SIG-M5 (cell line): ENCODE results near the gene TTLL11.

ENCODE experiments used
- DNase-seq: peaks from one replicate; lab custom pipeline; 2025; lab: John Stamatoyannopoulos, UW

TTLL11 gene

GRCh38 chr9:121974421-121974820 is 118.7 kb downstream of the TTLL11 start:
- no peak for DNase-seq

- no peak for DNase-seq
Measured at GRCh38 chr9:121972501-121972981, 120.6 kb downstream of the TTLL11 start.

GRCh38 chr9:121968056-121968455 is 125.1 kb downstream of the TTLL11 start:
- no peak for DNase-seq

GRCh38 chr9:121966706-121967105 is 126.4 kb downstream of the TTLL11 start:
- no peak for DNase-seq

GRCh38 chr9:121963528-121963995 is 129.5 kb downstream of the TTLL11 start:
- DNase-seq, result no peak

- DNase-seq, result no peak
Measured at GRCh38 chr9:121962421-121962820, 130.7 kb downstream of the TTLL11 start.

GRCh38 chr9:121960665-121961064 is 132.4 kb downstream of the TTLL11 start:
- DNase-seq, result no peak

GRCh38 chr9:121958530-121958929 is 134.6 kb downstream of the TTLL11 start:
- DNase-seq, result no peak

- no peak for DNase-seq
Measured at GRCh38 chr9:121956808-121957207, 136.3 kb downstream of the TTLL11 start.

GRCh38 chr9:121955649-121956048 is 137.5 kb downstream of the TTLL11 start:
- no peak for DNase-seq

GRCh38 chr9:121954477-121955140 is 138.5 kb downstream of the TTLL11 start:
- DNase-seq, result no peak

- no peak for DNase-seq
Measured at GRCh38 chr9:121952611-121953010, 140.5 kb downstream of the TTLL11 start.

GRCh38 chr9:121950866-121951265 is 142.2 kb downstream of the TTLL11 start:
- DNase-seq, result no peak

- no peak for DNase-seq
Measured at GRCh38 chr9:121950441-121950840, 142.7 kb downstream of the TTLL11 start.

GRCh38 chr9:121949766-121950165 is 143.3 kb downstream of the TTLL11 start:
- DNase-seq, result no peak

- no peak for DNase-seq
Measured at GRCh38 chr9:121949364-121949763, 143.7 kb downstream of the TTLL11 start.

- no peak for DNase-seq
Measured at GRCh38 chr9:121947775-121948174, 145.3 kb downstream of the TTLL11 start.

- DNase-seq, result no peak
Measured at GRCh38 chr9:121946465-121946864, 146.6 kb downstream of the TTLL11 start.

- no peak for DNase-seq
Measured at GRCh38 chr9:121945849-121946248, 147.3 kb downstream of the TTLL11 start.

- DNase-seq, result no peak
Measured at GRCh38 chr9:121945281-121945680, 147.8 kb downstream of the TTLL11 start.

GRCh38 chr9:121944711-121945191 is 148.4 kb downstream of the TTLL11 start:
- DNase-seq, result no peak

- DNase-seq, result no peak
Measured at GRCh38 chr9:121943463-121943862, 149.6 kb downstream of the TTLL11 start.

- no peak for DNase-seq
Measured at GRCh38 chr9:121942866-121943382, 150.2 kb downstream of the TTLL11 start.

- DNase-seq, result no peak
Measured at GRCh38 chr9:121942313-121942712, 150.8 kb downstream of the TTLL11 start.
